ENCODE measurements around the gene LTA.

LTA gene

DNA sequence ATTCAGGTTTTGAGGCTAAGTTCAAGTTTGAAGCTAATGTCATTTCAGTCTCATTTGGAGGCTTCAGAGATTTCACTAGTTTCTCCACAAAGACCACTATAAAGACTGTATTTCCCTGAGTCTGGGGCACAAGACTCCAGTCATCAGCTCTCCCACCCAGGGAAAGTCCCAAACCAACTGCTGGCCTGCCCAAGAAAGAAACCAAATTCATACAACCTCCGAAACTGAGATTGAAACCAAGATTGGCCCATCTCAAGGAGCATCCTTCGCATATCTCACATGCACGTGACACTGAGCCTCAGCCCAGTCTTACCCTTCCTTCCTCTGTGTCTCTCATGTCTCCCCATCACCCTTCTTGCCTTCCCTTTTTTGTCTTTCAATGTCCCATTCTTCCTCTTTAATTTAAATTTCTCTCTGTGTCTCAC, 3.5 kb upstream of the LTA start:
- in situ Hi-C loops (cut with HindIII; ENCODE audit: low sequenced_read_pairs) = no loop called here

GRCh38 chr6:31569861-31570536, 2.1 kb upstream of the LTA start:
- in situ Hi-C loops (cut with HindIII; ENCODE audit: low sequenced_read_pairs) = no loop called here

DNA sequence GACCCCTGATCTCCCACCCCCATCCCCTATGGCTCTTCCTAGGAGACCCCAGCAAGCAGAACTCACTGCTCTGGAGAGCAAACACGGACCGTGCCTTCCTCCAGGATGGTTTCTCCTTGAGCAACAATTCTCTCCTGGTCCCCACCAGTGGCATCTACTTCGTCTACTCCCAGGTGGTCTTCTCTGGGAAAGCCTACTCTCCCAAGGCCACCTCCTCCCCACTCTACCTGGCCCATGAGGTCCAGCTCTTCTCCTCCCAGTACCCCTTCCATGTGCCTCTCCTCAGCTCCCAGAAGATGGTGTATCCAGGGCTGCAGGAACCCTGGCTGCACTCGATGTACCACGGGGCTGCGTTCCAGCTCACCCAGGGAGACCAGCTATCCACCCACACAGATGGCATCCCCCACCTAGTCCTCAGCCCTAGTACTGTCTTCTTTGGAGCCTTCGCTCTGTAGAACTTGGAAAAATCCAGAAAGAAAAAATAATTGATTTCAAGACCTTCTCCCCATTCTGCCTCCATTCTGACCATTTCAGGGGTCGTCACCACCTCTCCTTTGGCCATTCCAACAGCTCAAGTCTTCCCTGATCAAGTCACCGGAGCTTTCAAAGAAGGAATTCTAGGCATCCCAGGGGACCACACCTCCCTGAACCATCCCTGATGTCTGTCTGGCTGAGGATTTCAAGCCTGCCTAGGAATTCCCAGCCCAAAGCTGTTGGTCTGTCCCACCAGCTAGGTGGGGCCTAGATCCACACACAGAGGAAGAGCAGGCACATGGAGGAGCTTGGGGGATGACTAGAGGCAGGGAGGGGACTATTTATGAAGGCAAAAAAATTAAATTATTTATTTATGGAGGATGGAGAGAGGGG, 1.4 kb downstream of the LTA start:
- in situ Hi-C loops (cut with HindIII; ENCODE audit: low sequenced_read_pairs) = no loop called here

DNA sequence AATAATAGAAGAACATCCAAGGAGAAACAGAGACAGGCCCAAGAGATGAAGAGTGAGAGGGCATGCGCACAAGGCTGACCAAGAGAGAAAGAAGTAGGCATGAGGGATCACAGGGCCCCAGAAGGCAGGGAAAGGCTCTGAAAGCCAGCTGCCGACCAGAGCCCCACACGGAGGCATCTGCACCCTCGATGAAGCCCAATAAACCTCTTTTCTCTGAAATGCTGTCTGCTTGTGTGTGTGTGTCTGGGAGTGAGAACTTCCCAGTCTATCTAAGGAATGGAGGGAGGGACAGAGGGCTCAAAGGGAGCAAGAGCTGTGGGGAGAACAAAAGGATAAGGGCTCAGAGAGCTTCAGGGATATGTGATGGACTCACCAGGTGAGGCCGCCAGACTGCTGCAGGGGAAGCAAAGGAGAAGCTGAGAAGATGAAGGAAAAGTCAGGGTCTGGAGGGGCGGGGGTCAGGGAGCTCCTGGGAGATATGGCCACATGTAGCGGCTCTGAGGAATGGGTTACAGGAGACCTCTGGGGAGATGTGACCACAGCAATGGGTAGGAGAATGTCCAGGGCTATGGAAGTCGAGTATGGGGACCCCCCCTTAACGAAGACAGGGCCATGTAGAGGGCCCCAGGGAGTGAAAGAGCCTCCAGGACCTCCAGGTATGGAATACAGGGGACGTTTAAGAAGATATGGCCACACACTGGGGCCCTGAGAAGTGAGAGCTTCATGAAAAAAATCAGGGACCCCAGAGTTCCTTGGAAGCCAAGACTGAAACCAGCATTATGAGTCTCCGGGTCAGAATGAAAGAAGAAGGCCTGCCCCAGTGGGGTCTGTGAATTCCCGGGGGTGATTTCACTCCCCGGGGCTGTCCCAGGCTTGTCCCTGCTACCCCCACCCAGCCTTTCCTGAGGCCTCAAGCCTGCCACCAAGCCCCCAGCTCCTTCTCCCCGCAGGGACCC, 2.3 kb downstream of the LTA start:
- in situ Hi-C loops (cut with HindIII; ENCODE audit: low sequenced_read_pairs) = no loop called here

DNA sequence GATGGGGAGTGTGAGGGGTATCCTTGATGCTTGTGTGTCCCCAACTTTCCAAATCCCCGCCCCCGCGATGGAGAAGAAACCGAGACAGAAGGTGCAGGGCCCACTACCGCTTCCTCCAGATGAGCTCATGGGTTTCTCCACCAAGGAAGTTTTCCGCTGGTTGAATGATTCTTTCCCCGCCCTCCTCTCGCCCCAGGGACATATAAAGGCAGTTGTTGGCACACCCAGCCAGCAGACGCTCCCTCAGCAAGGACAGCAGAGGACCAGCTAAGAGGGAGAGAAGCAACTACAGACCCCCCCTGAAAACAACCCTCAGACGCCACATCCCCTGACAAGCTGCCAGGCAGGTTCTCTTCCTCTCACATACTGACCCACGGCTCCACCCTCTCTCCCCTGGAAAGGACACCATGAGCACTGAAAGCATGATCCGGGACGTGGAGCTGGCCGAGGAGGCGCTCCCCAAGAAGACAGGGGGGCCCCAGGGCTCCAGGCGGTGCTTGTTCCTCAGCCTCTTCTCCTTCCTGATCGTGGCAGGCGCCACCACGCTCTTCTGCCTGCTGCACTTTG, 3.3 kb downstream of the LTA start, which contains the start of gene TNF:
Gene TNF (plus strand): TSS at position 231 of the 567 bp plus-strand sequence. CDS start 177 bp downstream, at position 408.
- in situ Hi-C loops (cut with HindIII; ENCODE audit: low sequenced_read_pairs) = no loop called here

DNA sequence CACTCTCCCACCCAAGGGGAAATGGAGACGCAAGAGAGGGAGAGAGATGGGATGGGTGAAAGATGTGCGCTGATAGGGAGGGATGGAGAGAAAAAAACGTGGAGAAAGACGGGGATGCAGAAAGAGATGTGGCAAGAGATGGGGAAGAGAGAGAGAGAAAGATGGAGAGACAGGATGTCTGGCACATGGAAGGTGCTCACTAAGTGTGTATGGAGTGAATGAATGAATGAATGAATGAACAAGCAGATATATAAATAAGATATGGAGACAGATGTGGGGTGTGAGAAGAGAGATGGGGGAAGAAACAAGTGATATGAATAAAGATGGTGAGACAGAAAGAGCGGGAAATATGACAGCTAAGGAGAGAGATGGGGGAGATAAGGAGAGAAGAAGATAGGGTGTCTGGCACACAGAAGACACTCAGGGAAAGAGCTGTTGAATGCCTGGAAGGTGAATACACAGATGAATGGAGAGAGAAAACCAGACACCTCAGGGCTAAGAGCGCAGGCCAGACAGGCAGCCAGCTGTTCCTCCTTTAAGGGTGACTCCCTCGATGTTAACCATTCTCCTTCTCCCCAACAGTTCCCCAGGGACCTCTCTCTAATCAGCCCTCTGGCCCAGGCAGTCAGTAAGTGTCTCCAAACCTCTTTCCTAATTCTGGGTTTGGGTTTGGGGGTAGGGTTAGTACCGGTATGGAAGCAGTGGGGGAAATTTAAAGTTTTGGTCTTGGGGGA, 4.0 kb downstream of the LTA start:
- in situ Hi-C loops (cut with HindIII; ENCODE audit: low sequenced_read_pairs) = no loop called here

GRCh38 chr6:31576897-31577578, 4.9 kb downstream of the LTA start:
- in situ Hi-C loops (cut with HindIII; ENCODE audit: low sequenced_read_pairs) = no loop called here

- in situ Hi-C loops (cut with HindIII; ENCODE audit: low sequenced_read_pairs) = no loop called here
Measured at GRCh38 chr6:31577579-31577966, 5.5 kb downstream of the LTA start.

- in situ Hi-C loops (cut with HindIII; ENCODE audit: low sequenced_read_pairs) = no loop called here
Measured at GRCh38 chr6:31578184-31579118, 6.4 kb downstream of the LTA start.

GRCh38 chr6:31579119-31579505, 7.0 kb downstream of the LTA start:
- in situ Hi-C loops (cut with HindIII; ENCODE audit: low sequenced_read_pairs) = no loop called here

- in situ Hi-C loops (cut with HindIII; ENCODE audit: low sequenced_read_pairs) = loop anchor here (5.0 kb wide), 2 partner anchors 37 to 38 kb away; partner anchors contain the start of genes AIF1 and DDX39B
Measured at GRCh38 chr6:31579546-31580437, 7.7 kb downstream of the LTA start.

- in situ Hi-C loops (cut with HindIII; ENCODE audit: low sequenced_read_pairs) = loop anchor here (5.0 kb wide), 2 partner anchors 37 to 38 kb away; partner anchors contain the start of genes AIF1 and DDX39B
Measured at GRCh38 chr6:31580438-31580740, 8.3 kb downstream of the LTA start.

DNA sequence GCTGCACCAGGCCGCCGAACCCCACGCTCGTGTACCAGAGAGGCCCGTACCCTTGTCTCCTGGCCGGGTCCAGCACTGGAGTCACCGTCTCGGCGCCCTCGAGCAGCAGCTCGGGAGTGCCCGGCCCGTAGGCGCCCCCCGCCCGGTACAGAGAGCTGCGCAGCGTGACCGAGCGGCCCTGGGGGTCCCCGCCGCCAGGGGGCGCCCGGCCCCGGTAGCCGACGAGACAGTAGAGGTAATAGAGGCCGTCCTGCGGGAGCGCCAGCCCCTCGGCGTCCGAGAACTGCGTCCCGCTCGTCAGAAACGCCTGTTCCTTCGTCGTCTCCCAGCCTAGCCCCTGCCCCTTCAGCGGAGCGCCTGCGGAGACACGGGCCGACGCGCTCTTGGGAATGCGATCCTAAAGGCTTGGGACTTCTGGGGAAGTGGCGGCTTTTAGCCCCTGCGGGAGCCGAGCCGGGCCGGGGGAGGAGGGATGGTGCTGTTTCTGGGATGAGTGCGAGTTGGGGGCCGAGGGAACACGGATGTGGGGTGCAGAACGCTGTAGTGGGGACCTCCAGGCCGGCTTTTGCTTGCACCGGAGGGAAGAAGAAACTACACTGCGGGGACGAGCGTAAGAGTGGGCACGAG, 8.8 kb downstream of the LTA start:
- in situ Hi-C loops (cut with HindIII; ENCODE audit: low sequenced_read_pairs) = loop anchor here (5.0 kb wide), 2 partner anchors 36 to 39 kb away; partner anchors contain the start of genes AIF1 and DDX39B

GRCh38 chr6:31581434-31582229, 9.5 kb downstream of the LTA start:
- in situ Hi-C loops (cut with HindIII; ENCODE audit: low sequenced_read_pairs) = loop anchor here (5.0 kb wide), 2 partner anchors 36 to 39 kb away; partner anchors contain the start of genes AIF1 and DDX39B

- in situ Hi-C loops (cut with HindIII; ENCODE audit: low sequenced_read_pairs) = loop anchor here (5.0 kb wide), 2 partner anchors 35 to 40 kb away; partner anchors contain the start of genes AIF1 and DDX39B
Measured at GRCh38 chr6:31582230-31582643, 10.1 kb downstream of the LTA start, which contains the start of gene LTB. LTB (minus strand) TSS chr6:31582424; CDS start chr6:31582417, 7 bp downstream.

DNA sequence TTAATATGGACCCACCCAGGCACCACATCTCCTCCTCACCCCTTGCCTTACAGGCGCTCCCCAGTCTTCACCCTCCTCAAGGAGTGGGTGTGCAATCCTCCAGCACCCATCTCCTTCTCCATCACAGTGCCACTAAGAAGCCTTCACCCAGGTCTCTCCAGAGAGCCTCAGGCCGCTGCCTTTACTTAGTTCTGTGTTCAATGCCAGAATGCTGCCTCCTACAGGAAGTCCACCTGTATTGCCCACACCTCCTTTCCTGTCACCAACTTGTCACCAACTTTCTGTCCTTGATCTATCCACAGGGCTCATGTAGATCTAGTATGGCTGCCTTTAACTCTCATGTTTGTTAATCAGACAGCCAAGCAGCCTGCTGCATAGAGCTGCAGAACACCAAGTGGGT, 13.4 kb downstream of the LTA start:
- in situ Hi-C loops (cut with HindIII; ENCODE audit: low sequenced_read_pairs) = no loop called here

Measured in endothelial cell of hepatic sinusoid (primary cell).